Measurements from ENCODE around the gene CDRT4.

CDRT4 gene

DNA sequence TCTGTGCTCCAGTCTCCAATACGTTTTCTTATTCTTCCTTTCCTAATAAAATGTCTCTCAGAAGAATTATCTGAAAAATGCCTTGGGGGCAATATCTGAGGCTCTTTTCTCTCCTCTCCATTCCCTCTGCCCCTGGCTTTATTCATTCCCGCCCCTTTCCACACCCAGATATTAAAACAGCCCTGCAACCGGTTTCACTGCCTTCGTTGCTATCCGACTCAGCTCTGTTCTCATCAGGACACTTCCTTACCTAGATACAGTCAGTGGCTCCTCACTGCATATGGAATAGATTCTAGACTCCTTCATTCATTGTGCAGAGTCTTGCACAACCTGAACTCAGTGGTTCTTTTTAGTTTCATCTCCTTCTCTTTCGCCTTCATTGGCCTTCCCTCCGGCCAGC lies 74.0 kb downstream of the CDRT4 start:
- no peak for DNase-seq (ENCODE audit: low read depth)

- peak; percentile 80 for DNase-seq (ENCODE audit: low read depth)
Observed at GRCh38 chr17:15392326-15392741, 75.1 kb downstream of the CDRT4 start.

- no peak for DNase-seq (ENCODE audit: low read depth)
Observed at GRCh38 chr17:15388356-15389041, 78.9 kb downstream of the CDRT4 start.

GRCh38 chr17:15386083-15386482 lies 81.3 kb downstream of the CDRT4 start:
- no peak for DNase-seq (ENCODE audit: low read depth)
